HUES64 (cell line): Measurements from ENCODE around the gene XXYLT1.
"Not testable (repeated sequence)": the region's sequence is repeated elsewhere in the genome, so short reads cannot be mapped to it uniquely, and the experiment has no call there.

Experiments
- H3K27ac ChIP-seq: 2 replicates; pipeline ENCODE4 v1.7.0; 2013; ENCODE audit warnings: low read depth, low read length, inconsistent platforms
- H3K27me3 ChIP-seq: 2 replicates; pipeline ENCODE4 v1.6.1; 2013; ENCODE audit warnings: mild to moderate bottlenecking, low read length; ENCODE audit not compliant: insufficient read depth
- H3K36me3 ChIP-seq: 2 replicates; pipeline ENCODE4 v1.6.1; 2013; ENCODE audit warnings: mild to moderate bottlenecking, low read length; ENCODE audit not compliant: insufficient read depth
- H3K4me1 ChIP-seq: 2 replicates; pipeline ENCODE4 v1.6.1; 2013; ENCODE audit warnings: mild to moderate bottlenecking, low read length, moderate library complexity; ENCODE audit not compliant: insufficient read depth
- H3K4me3 ChIP-seq: 2 replicates; pipeline ENCODE4 v1.5.1; 2013; ENCODE audit warnings: mild to moderate bottlenecking, low read length, moderate library complexity
- H3K9ac ChIP-seq: 2 replicates; pipeline ENCODE4 v1.6.1; 2013; ENCODE audit warnings: mild to moderate bottlenecking, low read depth, low read length
- H3K9me3 ChIP-seq: 2 replicates; pipeline ENCODE4 v1.6.1; 2013; ENCODE audit warnings: low read depth, low read length; ENCODE audit not compliant: insufficient read depth
- WGBS: fragments of 150-250, 120-280 bp; methylation state at CpG from one replicate; pipeline ENCODE4 v1.1.7; 2013; ENCODE audit warnings: missing lambda C conversion rate; 5-methylcytosine and 5-hydroxymethylcytosine counted together

XXYLT1 gene

DNA sequence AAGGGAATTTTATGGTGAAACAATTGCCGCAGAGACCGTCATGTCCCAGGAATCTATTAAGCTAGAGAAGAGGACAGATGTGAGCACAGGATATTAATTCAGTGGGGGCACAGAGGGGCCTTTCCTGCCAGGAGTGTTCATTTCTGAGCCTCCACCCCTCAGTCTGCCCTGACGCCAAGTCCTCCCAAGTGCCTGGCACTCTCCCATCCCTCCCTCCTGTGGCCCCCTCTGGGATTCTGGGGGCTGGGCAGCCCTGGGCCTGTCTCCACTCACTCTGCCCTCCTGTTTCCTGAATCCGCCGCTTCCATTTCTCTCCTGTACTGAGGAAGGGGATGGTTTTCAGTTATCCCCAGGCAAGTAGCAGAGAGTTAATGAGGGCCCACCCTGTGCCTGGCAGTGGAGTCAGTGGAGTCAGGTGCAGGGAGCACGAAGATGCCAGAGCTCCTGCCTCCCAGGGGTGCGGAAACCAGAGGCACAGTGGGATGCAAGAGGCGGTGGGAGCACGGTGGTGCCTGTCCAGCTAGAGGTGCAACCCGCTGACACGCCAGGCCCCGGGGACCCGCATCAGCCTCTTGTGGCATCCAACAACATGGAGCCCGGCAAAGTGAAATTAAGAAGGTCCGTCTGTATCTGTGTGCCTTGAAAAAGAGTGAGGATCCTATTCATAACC is 212.5 kb downstream of the XXYLT1 start:
- Histone ChIP-seq H3K36me3 (no peaks in the 10 kb centered on the region), H3K4me1 (peaks cover 6% of the 10 kb centered on the region; the same call in 1 of the 2 replicates), H3K27ac (no peak overlapping the region), H3K9ac (no peak overlapping the region), H3K27me3 (no peaks in the 10 kb centered on the region), H3K4me3 (no peak overlapping the region), H3K9me3 (no peaks in the 10 kb centered on the region)
- 93% methylated on average over 15 of the region's 15 CpGs for WGBS

DNA sequence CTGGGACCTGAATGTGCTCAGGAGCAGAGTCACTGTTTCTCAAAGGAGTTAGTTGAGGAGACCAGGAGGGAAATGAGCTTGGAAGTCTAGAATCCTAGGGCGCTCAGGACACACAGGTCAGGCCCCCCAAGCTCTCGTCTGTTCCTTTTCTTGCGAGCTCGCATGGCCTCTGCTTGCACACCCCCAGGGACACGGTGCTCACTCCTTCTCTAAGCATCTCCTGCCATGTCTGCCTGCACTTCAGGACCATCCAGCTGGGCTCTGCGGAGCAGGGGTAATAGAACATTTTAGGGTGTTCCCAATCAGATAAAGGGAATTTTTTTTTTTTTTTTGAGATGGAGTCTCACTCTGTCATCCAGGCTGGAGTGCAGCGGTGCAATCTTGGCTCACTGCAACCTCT is 213.2 kb downstream of the XXYLT1 start:
- Histone ChIP-seq H3K27me3 (no peaks in the 10 kb centered on the region), H3K4me1 (peaks cover 6% of the 10 kb centered on the region; the same call in 1 of the 2 replicates), H3K9me3 (no peaks in the 10 kb centered on the region), H3K27ac (no peak overlapping the region), H3K36me3 (no peaks in the 10 kb centered on the region), H3K4me3 (no peak overlapping the region), H3K9ac (no peak overlapping the region)
- WGBS: 95% methylated on average over 7 of the region's 7 CpGs

DNA sequence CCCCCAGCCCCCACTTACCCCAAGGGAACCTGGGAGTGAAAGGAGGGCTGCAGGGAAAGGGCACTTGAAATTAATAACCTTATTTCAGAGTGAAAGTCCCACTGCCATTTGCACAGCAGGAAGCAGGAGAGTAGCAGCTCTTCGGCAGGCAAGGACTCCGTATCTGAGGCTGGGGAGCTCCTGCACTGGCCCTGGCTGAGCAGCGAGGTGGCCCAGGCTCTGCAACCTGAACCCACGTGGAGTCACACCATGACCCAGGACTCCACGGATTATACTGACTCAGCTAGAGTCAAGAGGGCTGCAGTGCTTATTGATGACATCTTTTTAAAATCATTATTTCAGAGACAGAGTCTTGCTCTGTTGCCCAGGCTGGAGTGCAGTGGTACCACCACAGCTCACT is 214.5 kb downstream of the XXYLT1 start:
- Histone ChIP-seq H3K4me1 (peaks cover 6% of the 10 kb centered on the region; the same call in 1 of the 2 replicates), H3K27me3 (no peaks in the 10 kb centered on the region), H3K9ac (no peak overlapping the region), H3K27ac (no peak overlapping the region), H3K4me3 (no peak overlapping the region), H3K9me3 (no peaks in the 10 kb centered on the region), H3K36me3 (no peaks in the 10 kb centered on the region)
- 83% methylated on average over 5 of the region's 5 CpGs for WGBS

DNA sequence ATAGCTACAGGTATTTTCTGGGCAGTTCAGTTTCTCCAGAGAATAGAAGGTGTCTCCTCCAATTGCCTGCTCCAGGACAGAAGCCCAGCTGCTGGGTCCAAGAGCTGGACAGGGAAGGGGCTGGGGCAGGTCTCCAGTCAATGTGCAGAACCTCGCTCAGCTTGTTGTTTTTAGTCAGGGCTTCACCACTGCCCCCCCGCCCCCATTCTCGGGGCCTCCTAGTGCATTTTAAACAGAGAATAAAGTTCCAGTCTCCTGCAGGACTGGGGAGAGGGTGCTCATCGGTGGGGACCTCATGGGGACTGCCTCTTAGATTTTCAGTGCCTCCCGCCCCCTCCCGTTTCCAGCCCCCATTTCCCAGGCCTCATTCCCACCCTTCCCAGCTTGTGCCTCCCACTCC is 216.6 kb downstream of the XXYLT1 start:
- Histone ChIP-seq H3K4me1 (0 out of 2 replicates have a peak, but pooled peaks cover 6% of the 10 kb centered on the region), H3K9ac (no peak overlapping the region), H3K27me3 (no peaks in the 10 kb centered on the region), H3K36me3 (no peaks in the 10 kb centered on the region), H3K27ac (no peak overlapping the region), H3K9me3 (no peaks in the 10 kb centered on the region), H3K4me3 (no peak overlapping the region)
- WGBS: 91% methylated on average over 6 of the region's 6 CpGs

DNA sequence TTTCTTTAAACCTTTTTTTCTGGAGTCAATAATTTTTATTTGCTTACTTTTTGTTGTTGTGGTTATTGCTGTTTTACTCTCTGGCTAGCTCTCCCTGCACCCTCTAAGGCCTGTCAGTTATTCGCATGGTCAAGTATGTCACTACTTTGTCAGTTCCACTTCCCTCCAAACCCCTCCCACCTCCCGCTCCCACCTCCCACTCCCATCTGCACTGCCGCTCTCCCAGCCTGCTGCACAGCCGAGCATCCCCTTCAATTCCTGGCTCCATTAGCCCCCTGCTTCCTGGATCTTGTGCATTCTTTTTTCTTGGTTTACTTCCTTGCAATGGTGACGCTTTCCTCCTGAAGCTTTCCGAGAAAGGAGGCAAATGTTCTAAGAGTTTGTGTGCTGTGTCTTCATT is 218.0 kb downstream of the XXYLT1 start:
- Histone ChIP-seq H3K9me3 (no peaks in the 10 kb centered on the region), H3K9ac (no peak overlapping the region), H3K4me1 (0 out of 2 replicates have a peak, but pooled peaks cover 6% of the 10 kb centered on the region), H3K4me3 (no peak overlapping the region), H3K27me3 (no peaks in the 10 kb centered on the region), H3K27ac (no peak overlapping the region), H3K36me3 (no peaks in the 10 kb centered on the region)
- 55% methylated on average over 5 of the region's 6 CpGs for WGBS

DNA sequence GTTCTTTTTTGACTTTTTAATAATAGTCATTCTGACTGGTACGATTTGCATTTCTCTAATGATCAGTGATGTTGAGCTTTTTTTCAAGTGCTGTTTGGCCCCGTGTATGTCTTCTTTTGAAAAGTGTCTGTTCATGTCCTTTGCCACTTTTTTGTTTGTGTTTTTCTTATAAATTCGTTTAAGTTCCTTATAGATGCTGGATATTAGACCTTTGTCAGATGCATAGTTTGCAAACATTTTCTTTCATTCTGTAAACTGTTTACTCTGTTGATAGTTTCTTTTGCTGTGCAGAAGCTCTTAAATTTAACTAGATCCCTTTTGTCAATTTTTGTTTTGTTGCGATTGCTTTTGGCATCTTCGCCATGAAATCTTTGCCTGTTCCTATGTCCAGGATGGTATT is 220.7 kb downstream of the XXYLT1 start:
- not testable (repeated sequence) for H3K36me3 ChIP-seq, H3K9ac ChIP-seq, H3K27ac ChIP-seq, H3K9me3 ChIP-seq, H3K4me3 ChIP-seq, H3K4me1 ChIP-seq, H3K27me3 ChIP-seq
- 90% methylated on average over 5 of the region's 5 CpGs for WGBS

DNA sequence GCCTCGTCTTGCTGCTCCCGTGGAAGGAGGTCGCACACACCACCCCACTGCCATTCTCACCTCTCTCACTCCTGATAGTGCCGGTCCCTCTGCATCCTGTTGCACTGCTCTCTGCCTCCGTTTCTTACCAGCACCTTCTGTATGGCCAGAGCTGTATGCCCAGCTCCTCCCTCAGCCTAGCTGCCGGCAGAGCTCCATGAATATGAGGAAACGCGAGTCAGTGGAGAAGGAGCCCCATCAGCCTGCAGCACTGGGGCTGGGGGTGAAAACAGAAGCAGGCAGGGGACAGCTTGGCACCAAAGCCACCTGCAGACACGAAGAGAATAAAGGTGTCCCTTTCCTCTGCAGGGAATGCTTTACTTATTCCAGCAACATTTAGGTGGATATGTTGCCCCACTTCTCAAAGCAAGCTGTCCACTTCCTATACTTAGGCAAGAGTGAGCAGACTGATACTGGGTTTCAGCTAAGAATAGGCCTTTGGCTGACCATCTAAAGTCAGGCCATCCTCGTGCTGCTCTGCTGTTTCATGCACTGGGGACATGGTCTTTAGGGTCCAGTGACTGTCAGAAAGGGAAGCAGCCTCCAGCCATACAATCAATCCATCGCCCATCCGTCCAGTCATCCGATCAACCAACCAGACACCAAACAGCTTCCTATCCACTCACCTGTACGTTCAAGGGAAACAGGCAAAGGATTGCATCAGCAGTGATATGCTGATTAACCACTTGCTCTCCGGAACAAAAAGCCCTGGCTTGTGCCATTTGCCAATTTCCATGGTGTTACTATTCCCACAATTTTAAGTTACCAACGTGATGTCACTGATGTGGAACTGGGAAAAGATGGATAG is 222.7 kb downstream of the XXYLT1 start:
- WGBS: 82% methylated on average over 15 of the region's 16 CpGs
- Histone ChIP-seq H3K36me3 (no peaks in the 10 kb centered on the region), H3K27me3 (no peaks in the 10 kb centered on the region), H3K4me3 (no peak overlapping the region), H3K4me1 (peaks cover 3% of the 10 kb centered on the region; the same call in 1 of the 2 replicates), H3K9me3 (no peaks in the 10 kb centered on the region), H3K27ac (no peak overlapping the region), H3K9ac (no peak overlapping the region)

DNA sequence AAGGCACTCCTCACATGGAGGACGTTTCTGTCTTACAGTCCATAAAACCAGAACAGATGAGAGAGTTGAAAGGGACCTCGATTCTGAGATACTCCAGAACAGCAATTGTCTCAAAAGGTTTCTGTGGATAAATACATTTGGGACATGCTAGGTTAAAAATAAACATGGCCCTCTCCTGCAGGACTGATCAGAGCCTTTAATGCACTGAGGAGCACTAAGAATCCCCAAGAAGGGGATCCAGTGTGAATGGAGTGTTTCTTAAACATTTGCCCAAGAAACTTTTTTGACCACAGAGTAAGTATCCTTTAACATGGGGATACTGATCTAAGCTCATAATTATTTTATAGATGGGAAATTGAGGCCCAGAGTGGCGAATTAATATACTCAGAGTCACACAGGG is 223.4 kb downstream of the XXYLT1 start:
- Histone ChIP-seq H3K27me3 (no peaks in the 10 kb centered on the region), H3K4me1 (peaks cover 10% of the 10 kb centered on the region), H3K4me3 (no peak overlapping the region), H3K36me3 (no peaks in the 10 kb centered on the region), H3K27ac (no peak overlapping the region), H3K9ac (no peak overlapping the region), H3K9me3 (no peaks in the 10 kb centered on the region)
- 84% methylated on average over 3 of the region's 3 CpGs for WGBS

DNA sequence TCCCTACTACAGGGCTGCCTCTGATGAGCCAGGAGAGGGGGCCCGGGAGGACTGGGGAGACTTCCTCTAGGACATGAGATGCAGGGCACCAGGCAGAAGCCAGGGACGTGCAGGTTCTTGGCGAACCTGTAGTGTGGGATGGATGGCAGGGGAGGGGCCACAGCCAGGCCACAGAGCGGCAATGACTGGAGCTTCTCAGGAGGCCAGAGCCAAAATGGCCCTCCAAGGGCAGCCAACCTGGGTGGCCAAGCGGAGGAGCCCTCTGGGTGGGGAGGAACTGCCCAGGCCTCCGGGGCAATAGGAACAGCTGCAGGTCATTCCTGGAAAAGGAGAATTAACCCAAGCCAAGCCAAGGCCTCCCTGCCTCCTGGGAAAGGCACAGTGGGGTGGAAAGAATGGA is 224.5 kb downstream of the XXYLT1 start:
- no peaks in the 10 kb centered on the region for H3K27me3 ChIP-seq
- H3K9ac ChIP-seq: no peak overlapping the region
- no peak overlapping the region for H3K4me3 ChIP-seq
- H3K9me3 ChIP-seq: no peaks in the 10 kb centered on the region
- 89% methylated on average over 6 of the region's 6 CpGs for WGBS
- H3K36me3 ChIP-seq: no peaks in the 10 kb centered on the region
- no peak overlapping the region for H3K27ac ChIP-seq
- peaks cover 15% of the 10 kb centered on the region for H3K4me1 ChIP-seq

DNA sequence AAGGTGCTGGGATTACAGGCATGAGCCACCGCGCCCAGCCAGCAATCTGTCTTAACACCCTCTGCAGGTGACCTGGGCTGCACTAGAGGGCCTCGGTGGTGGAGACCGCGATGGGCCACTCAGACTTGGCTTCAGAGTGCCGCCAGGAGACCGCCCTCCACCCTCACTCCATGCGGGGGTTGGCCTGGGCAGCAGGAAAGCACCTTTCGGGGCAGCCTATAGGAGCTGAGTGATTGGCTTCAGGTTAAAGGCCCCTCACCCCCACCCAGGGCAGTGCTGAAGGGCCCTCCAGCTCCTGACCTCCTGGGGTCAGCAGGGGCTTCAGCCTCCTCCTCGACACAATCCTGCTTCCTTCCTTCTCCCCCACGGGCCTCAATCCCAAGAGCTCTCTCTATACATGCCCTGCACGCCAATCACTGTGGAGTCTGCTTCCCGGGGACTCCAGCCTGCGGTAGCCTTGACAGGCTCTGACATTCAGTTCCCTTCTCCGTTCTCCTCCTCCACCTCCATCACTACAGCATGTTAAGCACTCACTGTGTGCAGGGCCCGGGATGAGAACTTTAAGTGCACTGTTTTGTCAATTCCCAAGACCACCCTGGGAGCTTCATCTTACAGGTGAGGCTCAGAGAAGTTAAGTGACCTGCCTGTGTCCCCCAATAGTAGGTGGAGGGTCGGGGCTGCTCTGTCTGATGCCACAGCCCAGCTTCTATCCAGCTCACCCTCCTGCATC is 225.3 kb downstream of the XXYLT1 start:
- Histone ChIP-seq H3K27me3 (no peaks in the 10 kb centered on the region), H3K9me3 (no peaks in the 10 kb centered on the region), H3K27ac (no peak overlapping the region), H3K4me1 (peaks cover 15% of the 10 kb centered on the region), H3K36me3 (no peaks in the 10 kb centered on the region), H3K9ac (no peak overlapping the region), H3K4me3 (no peak overlapping the region)
- 81% methylated on average over 17 of the region's 17 CpGs for WGBS

DNA sequence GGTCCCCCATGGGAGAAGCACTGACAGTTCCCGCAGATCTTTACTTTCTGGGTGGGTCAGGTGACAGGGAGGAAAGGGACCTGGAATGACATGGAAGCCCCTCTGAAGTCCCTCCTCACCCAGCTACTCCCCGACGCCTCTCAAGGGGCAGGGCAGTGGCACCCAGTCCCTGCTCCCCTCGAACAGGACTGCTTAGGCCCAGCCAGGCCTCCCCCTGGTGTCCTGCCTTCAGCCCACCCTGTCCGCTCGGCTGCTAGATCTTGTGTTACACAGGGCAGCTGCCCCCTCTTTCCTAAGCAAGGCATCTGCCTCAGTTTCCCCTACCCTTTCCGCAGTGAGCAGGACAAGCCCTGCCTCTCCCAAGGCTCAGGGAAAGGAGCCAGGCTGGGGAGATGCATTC is 226.5 kb downstream of the XXYLT1 start:
- Histone ChIP-seq H3K36me3 (no peaks in the 10 kb centered on the region), H3K27me3 (no peaks in the 10 kb centered on the region), H3K4me3 (no peak overlapping the region), H3K9ac (no peak overlapping the region), H3K4me1 (peaks cover 18% of the 10 kb centered on the region), H3K9me3 (no peaks in the 10 kb centered on the region), H3K27ac (no peak overlapping the region)
- 87% methylated on average over 7 of the region's 7 CpGs for WGBS
